GM21576 (cell line): ENCODE results near the gene SEC14L1.

ENCODE experiments used
- ATAC-seq: cut with Tn5 transposase; IDR thresholded peaks from one replicate; pipeline ENCODE4 v1.9.1; 2021; ENCODE audit warnings: mild to moderate bottlenecking, moderate library complexity; ENCODE audit not compliant: unreplicated experiment

The SEC14L1 gene

DNA sequence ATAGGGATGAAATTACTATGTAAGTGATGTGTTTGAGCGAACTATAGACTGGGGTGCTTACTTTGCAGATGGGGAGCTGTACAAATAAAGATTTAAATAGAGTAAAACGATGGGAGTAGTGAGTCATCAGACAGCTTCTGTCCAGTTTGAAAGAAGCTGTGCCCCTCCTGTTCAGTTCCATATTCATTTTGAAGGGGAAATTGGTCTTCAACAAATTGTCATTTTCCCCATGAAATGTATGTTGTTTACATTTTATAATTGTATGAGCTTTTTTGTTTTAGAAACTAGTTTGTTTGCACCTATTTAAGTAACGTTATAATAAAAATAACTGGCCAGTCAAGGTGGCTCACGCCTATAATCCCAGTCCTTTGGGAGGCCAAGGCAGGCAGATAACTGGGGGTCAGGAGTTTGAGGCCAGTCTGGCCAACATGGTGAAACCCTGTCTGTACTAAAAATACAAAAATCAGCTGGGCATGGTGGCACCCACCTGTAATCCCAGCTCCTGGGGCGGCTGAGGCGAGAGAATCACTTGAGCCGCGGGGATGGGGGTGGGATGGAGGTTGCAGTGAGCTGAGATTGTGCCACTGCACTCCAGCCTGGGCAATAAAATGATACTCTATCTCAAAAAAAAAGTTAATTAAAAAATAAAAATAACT, 20.2 kb downstream of the SEC14L1 start:
- ATAC-seq: no peak

DNA sequence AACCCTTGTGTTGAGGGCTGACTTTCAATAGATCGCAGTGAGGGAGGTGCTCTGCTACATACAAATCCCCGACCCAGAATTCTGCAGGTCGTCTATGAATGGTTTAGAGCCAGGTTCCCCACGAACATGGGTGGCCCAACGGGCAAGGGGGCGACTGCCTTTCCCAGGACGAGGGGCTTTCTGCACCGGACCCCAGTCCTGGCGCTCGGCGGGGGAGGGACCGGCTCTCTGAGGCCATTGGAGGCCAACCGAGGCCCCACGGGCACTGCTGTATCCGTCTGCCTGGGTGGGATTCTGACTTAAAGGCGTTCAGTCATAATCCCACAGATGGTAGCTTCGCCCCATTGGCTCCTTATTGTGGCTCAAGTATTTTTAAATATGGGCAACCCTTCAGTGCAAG, 21.2 kb downstream of the SEC14L1 start:
- ATAC-seq: no peak

DNA sequence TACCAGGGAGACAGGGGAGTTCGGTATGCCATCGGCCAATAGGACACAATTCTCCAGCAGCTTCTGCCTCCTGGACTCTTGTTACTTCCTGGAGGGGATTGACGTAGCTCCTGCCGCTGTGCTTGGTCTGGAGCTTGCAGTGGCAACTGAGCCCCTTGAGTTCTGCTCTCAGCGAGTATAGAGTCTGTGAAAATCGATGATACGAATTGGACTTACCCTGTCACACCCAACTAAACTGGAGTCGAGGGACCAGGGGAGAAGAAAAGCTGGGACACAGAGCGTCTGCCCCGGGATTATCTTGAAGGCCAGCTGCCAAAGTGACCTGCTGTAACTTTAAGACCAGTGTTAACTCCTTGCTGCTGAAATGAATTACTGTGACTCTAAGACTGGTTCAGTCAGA, 22.2 kb downstream of the SEC14L1 start:
- no peak for ATAC-seq

DNA sequence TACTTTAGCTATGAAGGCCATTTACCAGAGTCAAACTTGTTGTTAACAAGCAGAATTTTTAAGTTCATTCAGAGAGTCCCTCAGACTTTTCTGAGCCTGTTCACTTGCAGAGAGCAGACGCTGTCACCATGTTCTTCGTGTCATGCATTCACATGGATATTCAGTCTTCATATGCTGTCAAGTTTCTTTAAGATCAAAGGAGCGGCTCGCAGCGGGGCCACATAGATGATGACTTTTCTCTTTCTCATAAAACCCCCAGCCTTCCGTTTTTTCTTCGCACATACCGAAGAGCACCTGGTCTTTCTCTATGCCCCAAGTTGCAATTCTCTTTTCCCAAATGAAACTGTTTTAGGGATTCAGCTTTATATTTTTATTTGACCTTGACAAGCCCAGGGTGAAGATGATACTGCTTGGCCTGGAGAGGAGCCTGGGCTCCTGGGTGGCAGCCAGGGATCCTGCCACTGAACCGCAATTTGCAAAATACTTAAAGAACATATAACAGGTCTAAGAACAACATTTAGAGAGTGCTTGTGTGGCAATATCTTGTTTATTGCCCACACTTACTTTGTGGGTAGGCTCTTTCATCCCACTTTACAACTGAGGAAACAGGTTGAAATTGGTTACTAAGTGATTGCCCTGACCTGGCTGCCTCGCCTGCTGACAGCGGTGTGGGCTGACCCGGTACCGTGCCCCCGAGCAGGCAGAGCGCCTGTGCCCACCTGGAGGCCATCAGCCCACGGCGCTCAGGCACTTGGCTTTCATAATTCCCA, 22.9 kb downstream of the SEC14L1 start:
- no peak for ATAC-seq

DNA sequence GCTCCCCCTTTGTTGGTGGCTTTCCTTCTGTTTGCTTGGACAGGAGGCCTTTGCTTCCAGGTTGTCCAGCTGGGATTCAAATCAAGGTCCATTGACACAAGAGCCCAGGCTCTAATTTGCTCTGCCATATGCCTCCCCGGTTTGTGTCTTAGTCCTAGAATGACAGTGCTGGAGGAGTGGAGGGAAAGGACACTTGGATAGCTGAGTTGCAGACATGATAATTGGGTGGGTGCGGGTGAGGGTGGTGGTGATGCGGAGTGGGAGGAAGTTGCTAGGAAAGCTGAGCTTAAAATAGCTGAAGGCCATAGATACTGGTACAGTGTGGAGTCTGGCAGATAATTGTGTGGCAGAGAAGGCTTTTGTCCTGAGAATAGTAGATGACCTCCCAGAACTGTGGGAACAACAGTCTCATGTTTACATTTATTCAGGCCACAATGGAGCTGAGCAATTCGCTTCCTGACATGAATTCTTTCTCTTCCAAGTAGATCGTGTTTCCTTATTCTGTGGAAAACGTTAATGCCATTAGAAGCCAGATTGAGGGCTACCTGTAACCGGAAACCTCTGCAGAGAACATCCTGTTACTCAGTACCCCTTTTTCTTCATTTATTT, 23.8 kb downstream of the SEC14L1 start:
- no peak for ATAC-seq

DNA sequence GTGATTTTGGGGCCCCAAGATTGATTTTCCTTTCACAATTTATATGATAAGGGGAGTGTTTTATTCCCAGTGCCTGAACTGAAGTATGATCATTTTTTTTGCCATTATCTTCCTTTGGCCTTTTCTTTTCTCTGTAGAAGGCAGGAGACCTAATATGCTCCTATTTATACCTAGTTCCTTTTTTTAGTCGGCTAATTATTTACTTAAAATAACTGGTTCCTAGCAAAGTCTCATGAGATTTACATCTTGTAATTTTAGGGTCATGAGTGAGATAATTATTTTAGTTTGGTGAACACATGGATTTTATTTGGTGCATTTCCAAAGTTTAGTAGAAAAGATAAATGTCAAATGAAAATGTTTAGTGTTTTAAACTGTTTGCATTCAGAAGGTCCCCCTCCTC, 24.8 kb downstream of the SEC14L1 start:
- ATAC-seq: no peak

DNA sequence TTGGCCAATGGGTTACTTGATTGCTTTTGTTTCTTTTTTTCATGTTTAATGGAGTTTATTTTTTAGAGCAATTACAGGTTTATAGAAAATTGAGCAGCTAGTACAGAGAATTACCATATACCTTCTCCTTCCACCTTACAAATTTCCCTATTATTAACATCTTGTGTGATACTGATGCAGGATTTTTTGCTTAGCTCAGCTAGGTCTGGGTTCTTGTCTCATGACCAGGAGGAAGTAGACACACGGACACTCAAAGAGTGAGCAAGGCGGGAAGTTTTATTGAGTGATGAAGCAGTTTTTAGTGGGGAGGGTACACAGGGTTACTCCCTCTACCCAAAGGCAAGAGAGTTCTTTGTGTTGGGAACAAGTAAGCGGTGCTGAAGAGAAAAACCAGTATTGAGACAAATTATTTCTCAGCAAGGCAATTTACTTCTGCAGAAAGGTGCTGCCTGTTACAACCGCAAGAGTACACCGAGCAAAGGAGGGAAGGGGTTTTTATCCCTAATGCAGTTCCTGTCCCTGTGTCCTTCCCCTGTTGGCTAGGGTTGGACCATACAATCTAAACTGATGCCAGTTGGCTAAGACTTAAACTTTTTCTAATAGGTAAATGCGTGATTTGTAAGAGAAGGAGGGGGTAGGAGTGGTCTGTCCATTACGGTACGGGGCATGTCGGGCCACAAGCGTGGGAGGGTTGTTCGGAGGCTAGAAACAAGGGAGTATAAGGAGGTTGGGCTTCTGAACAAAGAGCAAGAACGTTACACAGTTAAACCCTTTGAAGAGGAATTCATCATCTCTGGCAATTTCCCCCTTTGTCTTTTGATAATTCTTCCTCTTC, 26.9 kb downstream of the SEC14L1 start:
- ATAC-seq: no peak

DNA sequence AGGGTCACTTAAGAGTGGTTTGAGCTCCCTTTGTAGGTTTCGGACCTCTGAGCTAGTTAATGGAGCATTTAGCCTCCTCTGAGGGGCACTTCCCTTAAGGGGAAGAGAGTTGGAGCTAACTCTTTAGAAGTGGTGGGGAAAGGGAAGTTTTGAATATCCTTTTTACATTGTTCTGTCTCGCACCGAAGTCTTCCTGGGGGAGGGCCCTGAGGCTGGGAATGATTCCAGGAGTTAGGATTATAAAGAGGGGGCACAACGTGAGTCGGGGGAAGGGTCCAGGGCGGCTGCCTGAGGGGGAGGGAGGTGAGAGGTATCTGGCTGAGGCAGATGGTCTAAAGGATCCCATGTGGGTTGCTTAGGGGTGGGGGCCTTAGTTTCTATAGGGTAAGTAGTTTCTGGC, 32.3 kb downstream of the SEC14L1 start:
- ATAC-seq: no peak

DNA sequence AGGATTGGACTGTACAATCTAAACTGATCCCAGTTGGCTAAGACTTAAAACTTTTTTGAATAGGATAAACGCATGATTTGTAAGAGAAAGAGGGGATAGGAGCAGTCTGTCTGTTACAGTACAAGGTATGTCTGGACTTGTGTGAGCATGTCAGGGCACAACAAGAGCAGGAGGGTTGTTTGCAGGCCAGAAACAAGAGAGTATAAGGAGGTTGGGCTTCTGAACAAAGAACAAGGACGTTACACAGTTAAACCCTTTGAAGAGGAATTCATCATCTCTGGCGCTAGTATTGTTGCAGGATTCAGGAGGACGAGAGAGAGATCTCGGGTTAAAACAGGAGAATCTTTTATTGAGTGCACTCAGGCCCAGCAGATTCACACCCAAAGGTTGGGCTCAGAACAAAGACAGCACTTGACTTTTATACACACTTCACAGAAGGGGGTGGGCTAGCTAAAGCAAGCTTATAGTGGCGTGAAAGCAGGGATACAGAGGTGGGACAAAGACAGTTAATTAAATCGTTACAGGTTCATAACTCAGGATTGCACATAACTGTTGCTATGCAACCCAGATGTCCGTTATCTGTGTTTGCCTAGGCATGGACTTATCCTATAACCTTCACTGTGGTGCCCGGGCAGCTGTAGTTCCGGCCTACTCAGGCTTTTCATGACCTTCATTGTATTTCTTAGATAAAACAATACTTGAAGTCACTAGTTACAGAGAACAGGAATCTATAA, 34.3 kb downstream of the SEC14L1 start:
- ATAC-seq: no peak

DNA sequence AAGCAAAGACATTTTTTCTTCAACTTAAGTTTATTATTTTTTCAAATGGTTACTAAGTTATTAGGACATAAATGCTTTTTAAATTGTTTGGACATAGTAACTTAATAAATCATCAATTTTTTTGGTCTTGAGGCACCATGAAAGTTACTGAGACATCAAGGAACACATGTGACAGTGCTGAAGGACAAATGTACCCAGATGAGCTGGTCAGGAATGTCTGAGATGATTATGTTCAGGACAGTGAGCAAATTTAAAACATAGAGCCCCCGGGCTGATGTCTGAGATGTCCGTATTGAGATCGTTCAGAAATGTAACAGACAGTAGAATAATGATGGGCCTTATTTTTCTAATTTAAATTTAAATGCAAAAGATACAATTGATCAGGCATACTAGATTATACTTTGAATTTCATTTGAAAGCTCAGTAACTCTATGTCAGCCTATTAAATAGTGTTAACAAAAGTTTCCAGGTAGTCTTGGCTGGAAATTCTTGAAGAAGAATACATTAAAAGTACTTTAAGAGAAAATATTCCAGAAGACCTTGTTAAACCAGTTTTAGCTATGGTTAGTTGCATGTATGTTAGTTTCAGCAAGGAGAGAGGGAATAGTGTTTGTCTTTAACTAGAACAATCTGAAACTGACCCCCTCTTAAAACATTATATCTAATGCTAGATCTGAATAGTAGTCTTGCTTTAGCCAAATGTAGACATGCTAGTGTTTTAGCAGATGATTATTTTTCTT, 36.4 kb downstream of the SEC14L1 start:
- no peak for ATAC-seq

DNA sequence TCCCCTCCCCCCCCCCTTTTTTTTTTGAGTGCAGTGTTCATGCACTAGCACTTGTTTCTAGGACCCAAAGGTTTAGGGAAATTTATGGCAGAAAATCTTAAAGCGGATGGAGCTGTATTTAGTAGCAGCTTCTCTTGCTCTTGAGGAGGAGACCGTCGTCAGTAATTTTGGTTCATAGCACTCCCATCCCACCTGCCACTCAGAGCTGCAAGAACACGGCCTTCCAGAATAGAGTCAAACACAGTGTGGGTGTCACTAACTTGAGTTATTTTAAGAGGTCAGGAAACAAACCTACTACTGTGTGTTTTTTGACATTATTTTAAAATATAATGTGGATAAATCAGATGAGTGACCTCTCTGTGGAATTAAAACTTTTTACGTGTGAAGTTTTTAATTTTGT, 37.3 kb downstream of the SEC14L1 start:
- ATAC-seq: no peak

DNA sequence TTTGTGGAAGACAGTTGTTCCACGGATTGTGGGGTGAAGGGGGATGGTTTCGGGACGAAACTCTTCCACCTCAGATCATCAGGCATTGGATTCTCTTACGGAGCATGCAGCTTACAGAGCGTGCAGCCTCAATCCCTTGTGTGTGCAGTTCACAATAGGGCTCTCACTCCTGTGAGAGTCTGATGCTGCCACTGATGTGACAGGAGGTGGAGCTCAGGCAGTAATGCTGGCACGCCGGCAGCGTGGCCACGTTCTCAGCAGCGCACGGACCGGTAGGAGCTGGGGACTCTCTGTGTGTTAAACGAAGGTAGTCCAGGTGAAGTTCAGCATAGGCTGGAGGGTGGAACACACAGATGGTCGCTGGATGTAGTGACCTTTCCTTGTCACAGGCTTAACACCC, 37.8 kb downstream of the SEC14L1 start:
- ATAC-seq: no peak

DNA sequence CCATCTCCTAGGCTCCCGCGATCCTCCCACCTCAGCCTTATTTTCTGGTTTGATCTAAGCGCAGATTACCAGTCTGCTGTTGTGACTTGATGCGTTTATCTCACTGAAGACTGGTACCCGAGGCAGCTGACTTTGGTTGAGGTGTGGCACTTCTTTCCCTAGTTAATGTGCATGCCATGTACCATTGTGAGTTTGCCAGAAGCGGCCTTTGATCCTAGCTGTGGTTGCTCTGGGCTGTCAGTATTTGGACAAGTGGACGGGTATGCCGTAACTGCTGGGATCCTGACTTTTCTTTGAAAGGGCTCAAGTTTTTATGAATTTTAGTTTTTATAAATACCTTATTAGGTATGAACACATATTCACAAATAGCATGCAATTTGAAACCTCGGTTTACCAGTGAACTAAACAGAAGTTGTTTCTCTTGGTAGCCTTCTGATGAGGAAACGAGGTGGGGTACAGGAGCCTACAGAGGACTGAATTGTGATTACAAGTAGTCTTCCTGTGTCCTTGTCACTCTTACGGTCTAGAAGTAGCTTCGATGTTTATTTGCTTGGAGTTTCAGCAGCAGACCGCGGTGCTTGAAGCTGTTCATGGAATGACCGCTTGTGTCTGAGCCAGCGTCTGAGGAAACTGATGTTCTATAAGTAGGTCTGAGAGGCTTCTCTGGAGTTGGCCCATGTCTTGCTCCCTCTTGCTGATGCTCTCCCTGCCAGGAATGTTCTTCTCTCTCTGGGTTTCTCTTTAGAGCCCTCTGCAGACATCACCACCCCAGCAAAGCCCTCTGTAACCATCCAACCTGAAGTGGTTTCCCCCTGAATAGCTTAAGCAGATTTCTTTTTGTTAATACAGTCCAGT, 40.0 kb downstream of the SEC14L1 start:
- ATAC-seq: no peak

DNA sequence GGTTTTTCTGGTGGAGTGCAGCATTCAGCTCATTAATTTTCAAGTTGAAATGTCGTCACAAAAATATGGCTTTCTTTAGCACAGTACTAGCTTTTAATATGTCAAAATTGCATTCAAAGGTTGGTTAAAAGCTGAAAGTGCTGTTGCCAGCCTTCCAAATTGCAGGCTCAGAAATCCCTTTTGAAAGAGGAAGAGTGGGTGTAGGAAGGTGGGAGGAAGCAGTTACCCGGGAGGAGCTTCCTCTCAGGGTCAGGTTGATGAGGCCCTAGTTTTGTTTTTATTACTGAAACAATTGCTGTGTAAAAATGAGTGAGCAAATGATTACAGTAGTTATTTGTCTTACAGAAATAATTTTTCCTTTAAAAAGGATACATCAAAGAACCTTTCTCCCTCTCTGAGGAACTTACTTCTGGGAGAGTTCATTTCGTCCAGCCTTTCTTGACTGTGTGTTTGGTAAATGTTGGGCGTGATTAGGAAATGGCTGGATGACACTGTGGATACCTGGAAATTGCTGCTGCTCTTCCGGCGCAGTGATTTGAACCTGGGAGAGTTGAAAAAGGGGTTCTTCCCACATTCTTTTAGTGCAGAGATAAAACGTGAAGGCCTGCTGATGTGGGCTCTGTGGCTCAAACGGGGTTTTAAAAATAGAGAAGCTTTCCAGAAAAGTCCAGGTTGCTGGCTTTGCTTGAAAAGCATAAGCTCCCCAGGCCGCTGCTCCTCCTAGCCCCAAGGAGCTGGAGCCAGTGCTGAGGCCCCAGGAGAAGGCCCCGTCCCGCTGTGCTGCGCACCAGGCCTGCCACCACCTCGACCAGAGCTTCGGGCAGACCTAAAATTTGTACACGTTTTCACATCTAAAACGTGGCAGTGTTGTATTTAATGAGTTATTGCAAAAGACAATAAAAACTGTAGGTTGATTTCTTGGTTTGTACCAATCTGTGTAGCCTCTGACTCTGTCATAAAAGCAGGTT, 41.7 kb downstream of the SEC14L1 start:
- no peak for ATAC-seq

DNA sequence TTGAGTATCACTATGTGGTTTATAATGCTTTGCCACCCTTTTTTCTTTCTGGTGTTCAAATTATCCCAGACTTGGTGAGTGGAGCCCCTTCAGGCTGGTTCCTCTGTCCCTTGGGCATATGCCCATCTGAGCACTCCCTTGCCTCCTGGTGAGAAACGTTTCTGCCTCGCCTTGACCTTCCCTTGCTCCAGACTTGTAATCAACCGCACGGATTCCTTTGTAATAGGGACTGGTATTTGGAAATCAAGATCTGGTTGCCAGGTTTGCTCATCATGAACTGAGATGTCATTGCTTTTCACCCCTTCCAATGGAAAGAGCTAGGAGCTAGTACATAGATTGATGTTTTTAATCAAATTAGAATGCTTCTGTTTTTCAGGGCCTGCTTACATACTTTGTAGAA, 43.7 kb downstream of the SEC14L1 start:
- no peak for ATAC-seq

DNA sequence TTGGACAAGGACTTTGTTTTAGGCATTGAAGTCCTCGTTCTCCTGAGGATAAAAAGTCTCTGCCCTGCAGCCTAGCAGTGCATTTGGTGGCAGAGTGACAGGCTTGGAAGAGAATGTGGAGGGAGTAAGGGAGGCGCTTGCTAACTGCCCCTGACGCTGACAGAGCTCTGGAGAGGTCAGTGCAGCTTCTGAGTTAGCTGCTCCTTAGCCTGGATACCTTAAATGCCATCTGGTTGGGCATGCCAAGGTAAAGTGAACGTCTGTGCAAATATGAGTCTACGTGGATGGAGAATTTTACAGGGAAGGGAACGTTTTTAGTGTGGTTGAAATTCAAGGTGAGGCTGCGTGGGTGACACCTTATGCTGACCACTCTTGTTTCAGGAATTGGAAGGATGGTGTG, 44.4 kb downstream of the SEC14L1 start:
- ATAC-seq: no peak

DNA sequence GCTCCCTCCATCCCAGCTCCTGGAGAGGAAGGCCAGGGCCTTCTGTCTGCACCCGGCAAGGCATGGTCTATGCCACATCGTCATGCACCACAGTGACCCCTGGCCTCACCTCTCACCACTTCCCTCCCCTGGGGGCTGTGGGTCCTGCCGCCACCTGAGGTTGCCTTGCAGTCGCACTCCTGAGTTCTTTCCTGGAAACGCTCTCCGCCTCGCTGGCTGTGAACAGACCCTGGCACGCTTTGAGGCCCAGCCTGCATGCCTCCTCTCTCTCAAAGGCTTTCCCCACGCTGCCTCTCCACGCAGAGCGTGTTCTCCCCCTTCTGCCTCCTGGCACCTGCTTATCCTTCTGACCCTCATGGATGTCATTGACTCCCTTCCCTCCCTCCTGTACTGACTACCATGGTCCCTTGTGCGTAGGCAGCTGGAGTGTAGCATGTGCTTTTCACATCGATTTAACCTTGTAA, 45.4 kb downstream of the SEC14L1 start:
- no peak for ATAC-seq
